Esophagus squamous epithelium (tissue), 4 donors: ENCODE data around the gene CNTLN.

Experiments
- POLR2A ChIP-seq, 4 donors: fragments of 450-650 bp; IDR thresholded peaks; one replicate each; pipeline ENCODE4 v1.6.1; 2017; ENCODE audit warnings: antibody characterized with exemption in 4 of 4, mild to moderate bottlenecking in 4 of 4, moderate library complexity in 3 of 4
- TF ChIP-seq, protein P1 (sequence below), 6 experiments: fragments of 450-650 bp in 4 of 6; fragments of 200-600 bp in 2 of 6; sonication (generic) in 2 of 6; IDR thresholded peaks; one replicate each; pipeline ENCODE4 v1.5.1; 2016 to 2019; ENCODE audit warnings: antibody characterized with exemption in 6 of 6, mild to moderate bottlenecking in 4 of 6, moderate library complexity in 4 of 6

DNA sequence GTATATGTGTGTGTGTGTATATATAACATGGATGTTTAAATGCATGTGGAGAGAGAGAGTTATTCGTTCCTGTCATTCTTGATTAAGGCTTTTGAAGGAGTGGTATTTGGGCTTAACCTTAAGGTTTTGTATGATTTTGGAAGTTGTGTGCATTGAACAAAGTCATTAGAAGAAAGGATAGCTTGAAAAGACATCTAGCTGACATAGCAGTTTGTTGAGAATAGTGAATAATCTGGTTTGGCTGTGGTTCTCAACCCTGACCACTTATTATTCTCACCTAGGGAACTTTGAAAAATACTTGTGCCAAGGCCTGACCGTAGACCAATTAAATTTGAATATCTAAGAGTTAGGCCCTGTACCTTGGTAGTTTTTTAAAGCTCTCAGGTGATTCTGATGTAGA lies 303.0 kb downstream of the CNTLN start:
- TF ChIP-seq, protein P1, sequence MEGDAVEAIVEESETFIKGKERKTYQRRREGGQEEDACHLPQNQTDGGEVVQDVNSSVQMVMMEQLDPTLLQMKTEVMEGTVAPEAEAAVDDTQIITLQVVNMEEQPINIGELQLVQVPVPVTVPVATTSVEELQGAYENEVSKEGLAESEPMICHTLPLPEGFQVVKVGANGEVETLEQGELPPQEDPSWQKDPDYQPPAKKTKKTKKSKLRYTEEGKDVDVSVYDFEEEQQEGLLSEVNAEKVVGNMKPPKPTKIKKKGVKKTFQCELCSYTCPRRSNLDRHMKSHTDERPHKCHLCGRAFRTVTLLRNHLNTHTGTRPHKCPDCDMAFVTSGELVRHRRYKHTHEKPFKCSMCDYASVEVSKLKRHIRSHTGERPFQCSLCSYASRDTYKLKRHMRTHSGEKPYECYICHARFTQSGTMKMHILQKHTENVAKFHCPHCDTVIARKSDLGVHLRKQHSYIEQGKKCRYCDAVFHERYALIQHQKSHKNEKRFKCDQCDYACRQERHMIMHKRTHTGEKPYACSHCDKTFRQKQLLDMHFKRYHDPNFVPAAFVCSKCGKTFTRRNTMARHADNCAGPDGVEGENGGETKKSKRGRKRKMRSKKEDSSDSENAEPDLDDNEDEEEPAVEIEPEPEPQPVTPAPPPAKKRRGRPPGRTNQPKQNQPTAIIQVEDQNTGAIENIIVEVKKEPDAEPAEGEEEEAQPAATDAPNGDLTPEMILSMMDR (IDR thresholded peaks at IDR 0.05), result no peak
- no peak for TF ChIP-seq POLR2A (IDR thresholded peaks at IDR 0.05)
